H1 (cell line): Measurements from ENCODE around the gene LRP1. TPM values are rescaled to one million over a fixed set of nuclear protein-coding genes. Genes with fewer than 3 reads are reported as not detected.

ENCODE experiments used
- CTCF ChIA-PET: fragments of 300-600 bp; sonication (Branson Sonifier 250); formaldehyde crosslinking; loops from one replicate; lab custom pipeline; 2021; ENCODE audit not compliant: partially characterized antibody; lab: Charles Lee
- POLR2A ChIA-PET: fragments of 300-600 bp; sonication (Branson Sonifier 250); formaldehyde crosslinking; loops from one replicate; lab custom pipeline; 2021; ENCODE audit warnings: inconsistent platforms; ENCODE audit not compliant: partially characterized antibody; lab: Charles Lee
- DNase-seq, 2 experiments: peaks; one replicate each; pipeline versions ENCODE4 v3.0.0 to v3.0.0-alpha.2; 2010 to 2022; ENCODE audit warnings: low spot score in 2 of 2, low read depth in 1 of 2, mixed read lengths in 1 of 2
- FAIRE-seq: peaks from 2 replicates; lab custom pipeline; 2011; peaks lifted over from hg19 to GRCh38; lab: Jason Lieb, UNC
- H2AFZ ChIP-seq: 2 replicates; pipeline ENCODE4 v1.8.1; 2012; ENCODE audit warnings: low read length, inconsistent platforms
- H2AK5ac ChIP-seq: 2 replicates; pipeline ENCODE4 v1.6.1; 2013; ENCODE audit warnings: low read depth, low read length
- H2BK120ac ChIP-seq: replicated peaks from 2 replicates; pipeline ENCODE3; 2013; ENCODE audit warnings: low read depth, low read length, inconsistent platforms
- H2BK12ac ChIP-seq: 2 replicates; pipeline ENCODE4 v1.6.1; 2013; ENCODE audit warnings: low read depth, low read length
- H2BK15ac ChIP-seq: 2 replicates; pipeline ENCODE4 v1.6.1; 2013; ENCODE audit warnings: low read length
- H2BK20ac ChIP-seq: 2 replicates; pipeline ENCODE4 v1.6.1; 2013; ENCODE audit warnings: low read length
- H2BK5ac ChIP-seq: 2 replicates; pipeline ENCODE4 v1.6.1; 2013; ENCODE audit warnings: low read depth, low read length
- H3K14ac ChIP-seq: 2 replicates; pipeline ENCODE4 v1.6.1; 2013; ENCODE audit warnings: inconsistent platforms; ENCODE audit not compliant: insufficient read length
- H3K18ac ChIP-seq: 2 replicates; pipeline ENCODE4 v1.6.1; 2013; ENCODE audit warnings: low read length; ENCODE audit errors: extremely low read depth
- H3K23ac ChIP-seq: 2 replicates; pipeline ENCODE4 v1.6.1; 2013; ENCODE audit warnings: inconsistent platforms; ENCODE audit not compliant: insufficient read length
- H3K23me2 ChIP-seq: 2 replicates; pipeline ENCODE4 v1.6.1; 2013; ENCODE audit warnings: low read depth, low read length
- H3K27ac ChIP-seq: 2 replicates; pipeline ENCODE4 v1.6.1; 2011; ENCODE audit warnings: low read depth, low read length, inconsistent platforms
- H3K27me3 ChIP-seq, 4 experiments: replicated peaks in 1 of 4; 1 replicate in 1 of 4; 2 replicates in 3 of 4; pipeline versions ENCODE4 v1.6.1 to v1.8.1; 2011 to 2013; ENCODE audit warnings: low read length in 3 of 4, mild to moderate bottlenecking in 3 of 4, inconsistent platforms in 2 of 4, mixed read lengths in 2 of 4, moderate library complexity in 1 of 4; ENCODE audit not compliant: control insufficient read depth in 3 of 4, insufficient read depth in 3 of 4; ENCODE audit errors: extremely low read depth in 1 of 4
- H3K36me3 ChIP-seq, 4 experiments: 2 replicates each; pipeline versions ENCODE4 v1.6.1 to v1.8.1; 2011 to 2013; ENCODE audit warnings: mild to moderate bottlenecking in 4 of 4, low read length in 3 of 4, moderate library complexity in 2 of 4, control low read depth in 1 of 4, inconsistent platforms in 1 of 4; ENCODE audit not compliant: insufficient read depth in 4 of 4, control insufficient read depth in 2 of 4
- H3K4ac ChIP-seq: replicated peaks from 2 replicates; pipeline ENCODE3; 2013; ENCODE audit warnings: low read length, low read depth, mixed read lengths, inconsistent platforms; ENCODE audit not compliant: insufficient read length
- H3K4me1 ChIP-seq, 4 experiments: replicated peaks in 1 of 4; 1 replicate in 1 of 4; 2 replicates in 3 of 4; pipeline versions ENCODE4 v1.6.1 to v1.8.1; 2011 to 2013; ENCODE audit warnings: low read length in 3 of 4, inconsistent platforms in 2 of 4, mixed read lengths in 1 of 4; ENCODE audit not compliant: insufficient read depth in 4 of 4, control insufficient read depth in 3 of 4
- H3K4me2 ChIP-seq, 2 experiments: 2 replicates each; pipeline versions ENCODE4 v1.6.1 to v1.8.1; 2011 to 2013; ENCODE audit warnings: low read depth in 2 of 2, low read length in 2 of 2, control low read depth in 1 of 2, inconsistent platforms in 1 of 2, mild to moderate bottlenecking in 1 of 2; ENCODE audit not compliant: insufficient read depth in 1 of 2
- H3K4me3 ChIP-seq, 4 experiments: fragments of 200-600, 300-600 bp in 1 of 4; sonication (generic), shearing (Covaris generic), sonication (Bioruptor Twin) in 1 of 4; 2 replicates each; pipeline versions ENCODE4 v1.5.1 to v1.8.1; 2011 to 2016; ENCODE audit warnings: low read length in 4 of 4, low read depth in 3 of 4, control low read depth in 2 of 4, inconsistent platforms in 2 of 4, mild to moderate bottlenecking in 2 of 4, mixed read lengths in 1 of 4, moderate library complexity in 1 of 4; ENCODE audit not compliant: insufficient read depth in 2 of 4; ENCODE audit errors: extremely low read depth in 1 of 4
- H3K56ac ChIP-seq: replicated peaks from 2 replicates; pipeline ENCODE3; 2013; ENCODE audit warnings: low read depth, mild to moderate bottlenecking, mixed read lengths, low read length, inconsistent platforms; ENCODE audit not compliant: insufficient read length
- H3K79me1 ChIP-seq: 2 replicates; pipeline ENCODE4 v1.6.1; 2013; ENCODE audit warnings: low read depth, low read length, control low read depth
- H3K79me2 ChIP-seq, 2 experiments: 2 replicates each; pipeline versions ENCODE4 v1.6.1 to v1.8.1; 2012 to 2013; ENCODE audit warnings: low read length in 2 of 2, mild to moderate bottlenecking in 2 of 2, inconsistent platforms in 1 of 2; ENCODE audit not compliant: insufficient read depth in 2 of 2, control insufficient read depth in 1 of 2
- H3K9ac ChIP-seq, 4 experiments: replicated peaks in 1 of 4; 1 replicate in 1 of 4; 2 replicates in 3 of 4; pipeline versions ENCODE4 v1.6.1 to v1.8.1; 2011 to 2013; ENCODE audit warnings: low read depth in 3 of 4, low read length in 3 of 4, control low read depth in 2 of 4, mild to moderate bottlenecking in 2 of 4, moderate library complexity in 2 of 4, inconsistent platforms in 1 of 4; ENCODE audit errors: extremely low read depth in 1 of 4
- H3K9me3 ChIP-seq, 2 experiments: 2 replicates each; pipeline versions ENCODE4 v1.6.1 to v1.8.1; 2012 to 2013; ENCODE audit warnings: mild to moderate bottlenecking in 2 of 2, moderate library complexity in 2 of 2, control low read depth in 1 of 2, inconsistent platforms in 1 of 2, low read depth in 1 of 2, low read length in 1 of 2, mixed read lengths in 1 of 2; ENCODE audit not compliant: insufficient read depth in 2 of 2
- H4K20me1 ChIP-seq, 2 experiments: replicated peaks in 1 of 2; 2 replicates each; pipeline versions ENCODE3 to v1.8.1; 2011 to 2013; ENCODE audit warnings: inconsistent platforms in 2 of 2, low read length in 2 of 2, mild to moderate bottlenecking in 1 of 2; ENCODE audit not compliant: insufficient read depth in 2 of 2, control insufficient read depth in 1 of 2
- H4K5ac ChIP-seq: 2 replicates; pipeline ENCODE4 v1.6.1; 2013; ENCODE audit warnings: low read length, low read depth, mixed read lengths, inconsistent platforms; ENCODE audit not compliant: insufficient read length
- H4K8ac ChIP-seq: 2 replicates; pipeline ENCODE4 v1.8.0; 2013; ENCODE audit warnings: mild to moderate bottlenecking, moderate library complexity, low read length, inconsistent platforms; ENCODE audit not compliant: insufficient read depth; ENCODE audit errors: extremely low read depth
- H4K91ac ChIP-seq: replicated peaks from 2 replicates; pipeline ENCODE3; 2013; ENCODE audit warnings: low read length, mixed read lengths, inconsistent platforms; ENCODE audit not compliant: insufficient read length
- EGR1 ChIP-seq: IDR thresholded peaks from 2 replicates; pipeline ENCODE4 v1.6.1; 2011; ENCODE audit warnings: low read depth, low read length, borderline replicate concordance
- FOSL1 ChIP-seq: IDR thresholded peaks from 2 replicates; pipeline ENCODE4 v1.6.1; 2011; ENCODE audit warnings: mild to moderate bottlenecking, low read depth, low read length, moderate library complexity; ENCODE audit not compliant: insufficient read depth
- KDM1A ChIP-seq: fragments of 200-600, 300-600 bp; sonication (generic); IDR thresholded peaks from 2 replicates; pipeline ENCODE4 v1.7.1; 2016; ENCODE audit warnings: mild to moderate bottlenecking, low read length, borderline replicate concordance
- MAX ChIP-seq: IDR thresholded peaks from 2 replicates; pipeline ENCODE4 v1.6.1; 2012; ENCODE audit warnings: inconsistent platforms
- POLR2AphosphoS5 ChIP-seq: IDR thresholded peaks from 2 replicates; pipeline ENCODE4 v1.6.1; 2011; ENCODE audit warnings: low read depth, low read length
- SAP30 ChIP-seq: fragments of 300-600 bp; sonication (generic); IDR thresholded peaks from 2 replicates; pipeline ENCODE4 v1.7.1; 2012; ENCODE audit warnings: low read length, moderate library complexity, mild to moderate bottlenecking, inconsistent platforms; ENCODE audit not compliant: insufficient read depth, insufficient replicate concordance
- TAF1 ChIP-seq: IDR thresholded peaks from 2 replicates; pipeline ENCODE4 v1.6.1; 2011; ENCODE audit warnings: mild to moderate bottlenecking, low read depth, low read length
- WGBS, 2 experiments: shearing (Covaris generic) in 1 of 2; methylation state at CpG; one replicate each; pipeline versions ENCODE4 v1.1.6 to v1.1.7; 2013 to 2015; ENCODE audit warnings: low lambda C conversion rate in 2 of 2, mixed read lengths in 2 of 2, inconsistent platforms in 1 of 2, low coverage in 1 of 2, missing lambda C conversion rate in 1 of 2; ENCODE audit not compliant: insufficient replicate concordance in 2 of 2, insufficient coverage in 1 of 2, insufficient read length in 1 of 2; ENCODE audit errors: extremely low coverage in 1 of 2, missing lambda C conversion rate in 1 of 2; 5-methylcytosine and 5-hydroxymethylcytosine counted together
- polyA plus RNA-seq, 7 experiments: library from polyadenylated mRNA; depleted of rRNA in 3 of 7; stranded (reverse) in 5 of 7; unstranded in 2 of 7; fragments of >200 nt in 5 of 7; fragments of 200-250 nt in 2 of 7; gene quantifications; 1 replicate in 5 of 7; 2 replicates in 1 of 7; 4 replicates in 1 of 7; pipeline versions ENCODE4 v1.2.1 to v1.2.3, GENCODE V29; 2011 to 2013; ENCODE audit warnings: missing spikeins in 2 of 7, mixed read lengths in 2 of 7
- total RNA-seq: library from RNA; stranded (reverse); fragmentation: NEBNext Ultra II Directional; extraction: Animal tissue kit (Norgen Biotek cat#: 25700); gene quantifications from 2 replicates; pipeline ENCODE4 v1.2.1, GENCODE V29; 2021

LRP1 gene
- total and polyA plus RNA-seq, 2 of the 8 experiments (the other 6 are each of a cell fraction or from before 2014, with no cell fraction given) = 35.3 to 92.5 TPM

GRCh38 chr12:57093415-57094207 is 34.7 kb upstream of the LRP1 start:
- ChIA-PET POLR2A (interaction anchor here (0.6 to 16.5 kb wide), 15 partner anchors 14 to 366 kb away, joined by 3 to 352 read pairs (median 4); partner anchors contain the start of genes GLI1, LRP1, NEMP1 and SHMT2), CTCF (interaction anchor here (0.7 to 14.0 kb wide), 25 partner anchors 10 to 184 kb away, joined by 3 to 325 read pairs (median 5); partner anchors contain the start of genes LRP1, NEMP1, STAT6 and TAC3)
- peak overlapping the region; percentile 52 for H4K91ac ChIP-seq
- TF ChIP-seq POLR2AphosphoS5 (peak; percentile 54), KDM1A (no peak), TAF1 (peak; percentile 40; the same call in 1 of the 2 replicates), MAX (peak; percentile 55; the same call in 1 of the 2 replicates), FOSL1 (no peak), SAP30 (no peak), EGR1 (peak; percentile 98)

More at GRCh38 chr12:57093415-57094207, 34.7 kb upstream of the LRP1 start:
- peak overlapping the region; percentile 32; the same call in 1 of the 2 replicates for H3K18ac ChIP-seq
- peak overlapping the region; percentile 48; the same call in 1 of the 2 replicates for H3K27ac ChIP-seq
- 73% methylated on average over 21 of the region's 24 CpGs; no CpG with 5 or more reads in 1 of the 2 experiments for WGBS, 2 experiments
- DNase-seq (peak in 1 of 2 experiments; percentile 90), FAIRE-seq (no peak)
- peaks cover 7% of the 10 kb centered on the region; the same call in 1 of the 2 replicates for H3K23me2 ChIP-seq
- no peaks in the 10 kb centered on the region for H3K9me3 ChIP-seq
- peaks cover 0 to 28% (median 20%) of the 10 kb centered on the region in 4 experiments; a peak in 6 of 7 replicates for H3K4me1 ChIP-seq
- H3K79me2 ChIP-seq = peaks cover 0 to 18% of the 10 kb centered on the region in 2 experiments; a peak in 1 of 4 replicates
- peak overlapping the region; percentile 98 for H3K4ac ChIP-seq
- peak overlapping the region; percentile 32; the same call in 1 of the 2 replicates for H2BK20ac ChIP-seq
- peak overlapping the region; percentile 38 for H2BK120ac ChIP-seq
- peak overlapping the region; percentile 71 for H2BK12ac ChIP-seq
- 0 out of 2 replicates have a peak overlapping the region, but pooled peaks have one; percentile 5 for H2AK5ac ChIP-seq
- 0 out of 8 replicates have a peak overlapping the region, but pooled peaks of 1 of the 4 experiments have one; percentile 25 for H3K4me3 ChIP-seq
- H2BK5ac ChIP-seq = peak overlapping the region; percentile 47; the same call in 1 of the 2 replicates
- peak overlapping the region; percentile 12; the same call in 1 of the 2 replicates for H2BK15ac ChIP-seq
- peak overlapping the region; percentile 32 to 64; a peak in 2 of 4 replicates for H3K4me2 ChIP-seq
- H4K5ac ChIP-seq = peak overlapping the region; percentile 80
- H4K8ac ChIP-seq = peak overlapping the region; percentile 92; the same call in 1 of the 2 replicates
- H2AFZ ChIP-seq = no peak overlapping the region
- H3K27me3 ChIP-seq = no peaks in the 10 kb centered on the region
- no peak overlapping the region for H3K14ac ChIP-seq
- H3K56ac ChIP-seq = peak overlapping the region; percentile 32
- no peak overlapping the region for H3K9ac ChIP-seq
- H4K20me1 ChIP-seq = peaks cover 4 to 11% of the 10 kb centered on the region in 2 experiments
- H3K36me3 ChIP-seq = peaks cover 9 to 32% (median 18%) of the 10 kb centered on the region in 4 experiments
- H3K79me1 ChIP-seq = peaks cover 4% of the 10 kb centered on the region
- no peak overlapping the region for H3K23ac ChIP-seq
